NCI-H2029 (cell line): ENCODE data around the gene NOTUM.

Source experiments
- DNase-seq: peaks from one replicate; lab custom pipeline; 2025; lab: John Stamatoyannopoulos, UW

Gene NOTUM

GRCh38 chr17:81909966-81910839, 50.8 kb downstream of the NOTUM start:
- no peak for DNase-seq

GRCh38 chr17:81909231-81909630, 51.8 kb downstream of the NOTUM start:
- DNase-seq = no peak

GRCh38 chr17:81908793-81909192, 52.2 kb downstream of the NOTUM start:
- DNase-seq = no peak

GRCh38 chr17:81907219-81908145, 53.5 kb downstream of the NOTUM start:
- no peak for DNase-seq

GRCh38 chr17:81906476-81907218, 54.3 kb downstream of the NOTUM start:
- DNase-seq = no peak

- DNase-seq = no peak
Measured at GRCh38 chr17:81905993-81906392, 55.0 kb downstream of the NOTUM start.

- no peak for DNase-seq
Measured at GRCh38 chr17:81905424-81905875, 55.5 kb downstream of the NOTUM start.

GRCh38 chr17:81904600-81905423, 56.2 kb downstream of the NOTUM start:
- DNase-seq = no peak

- DNase-seq = no peak
Measured at GRCh38 chr17:81903896-81904599, 56.9 kb downstream of the NOTUM start.

- no peak for DNase-seq
Measured at GRCh38 chr17:81903415-81903831, 57.6 kb downstream of the NOTUM start.

- no peak for DNase-seq
Measured at GRCh38 chr17:81902653-81903414, 58.2 kb downstream of the NOTUM start.
